Retinal pigment epithelial cell (primary cell): ENCODE results near the gene MTOR.
"Not testable (repeated sequence)": the region's sequence is repeated elsewhere in the genome, so short reads cannot be mapped to it uniquely, and the experiment has no call there.

Source experiments
- DNase-seq: peaks from one replicate; pipeline ENCODE4 v3.0.0-alpha.2; 2010; ENCODE audit warnings: low read depth
- H3K4me3 ChIP-seq: 2 replicates; pipeline ENCODE4 v1.5.1; 2011; ENCODE audit warnings: mild to moderate bottlenecking, low read length, control low read depth, moderate library complexity
- CTCF ChIP-seq: conservative IDR thresholded peaks from 2 replicates; pipeline ENCODE4 v1.5.1; 2011; ENCODE audit warnings: low read depth, low read length, control low read depth, inconsistent platforms

Gene MTOR

GRCh38 chr1:11169202-11169601, 93.1 kb downstream of the MTOR start:
- no peak for TF ChIP-seq CTCF
- no peak overlapping the region for H3K4me3 ChIP-seq
- no peak for DNase-seq

- H3K4me3 ChIP-seq: no peak overlapping the region
- DNase-seq: no peak
- TF ChIP-seq CTCF: no peak
These were observed 93.6 kb downstream of the MTOR start for GRCh38 chr1:11168731-11169130.

GRCh38 chr1:11166744-11167143, 95.6 kb downstream of the MTOR start:
- not testable (repeated sequence) for H3K4me3 ChIP-seq, DNase-seq

- not testable (repeated sequence) for DNase-seq, H3K4me3 ChIP-seq
These were observed 99.6 kb downstream of the MTOR start for GRCh38 chr1:11162752-11163151.

- TF ChIP-seq CTCF: no peak
These were observed 103.5 kb downstream of the MTOR start for GRCh38 chr1:11158720-11159321.

GRCh38 chr1:11158291-11158690, 104.1 kb downstream of the MTOR start:
- H3K4me3 ChIP-seq: no peak overlapping the region
- no peak for DNase-seq
- TF ChIP-seq CTCF: peak; percentile 29

More at GRCh38 chr1:11158720-11159321, 103.5 kb downstream of the MTOR start:
- H3K4me3 ChIP-seq: no peak overlapping the region
- DNase-seq: peak; percentile 94

- TF ChIP-seq CTCF: no peak
- DNase-seq: peak; percentile 22
- no peak overlapping the region for H3K4me3 ChIP-seq
These were observed 104.5 kb downstream of the MTOR start for GRCh38 chr1:11157867-11158266.

- peak; percentile 27 for DNase-seq
- H3K4me3 ChIP-seq: no peak overlapping the region
- no peak for TF ChIP-seq CTCF
These were observed 105.0 kb downstream of the MTOR start for GRCh38 chr1:11157394-11157793.
